PFSK-1 (cell line): ENCODE data around the gene ATMIN.

ENCODE experiments used
- REST ChIP-seq, 2 experiments: IDR thresholded peaks; 2 replicates each; pipeline versions ENCODE4 v1.6.1 to v1.8.0; 2011 to 2012; ENCODE audit warnings: low read depth in 2 of 2, low read length in 2 of 2, control low read depth in 1 of 2, inconsistent platforms in 1 of 2, mild to moderate bottlenecking in 1 of 2, moderate library complexity in 1 of 2; ENCODE audit not compliant: insufficient read depth in 1 of 2
- TAF1 ChIP-seq: IDR thresholded peaks from 2 replicates; pipeline ENCODE4 v1.6.1; 2012; ENCODE audit warnings: low read length, control low read depth, borderline replicate concordance; ENCODE audit not compliant: insufficient read depth

- TF ChIP-seq TAF1: no peak
- TF ChIP-seq REST (IDR thresholded peaks at IDR 0.05; ENCODE audit: insufficient read depth in 1 of 2, low read depth in 2 of 2, low read length in 2 of 2): no peak
Measured at GRCh38 chr16:81061871-81062608, 26.4 kb downstream of the ATMIN start.
